Heart left ventricle (tissue), 16 donors: Measurements from ENCODE around the gene PMF1. TPM values are rescaled to one million over a fixed set of nuclear protein-coding genes. Genes with fewer than 3 reads are reported as not detected.

Source experiments
- ATAC-seq, 4 donors: fragments of 200-7000 bp; cut with Tn5 transposase; one replicate each; pipeline ENCODE4 v1.9.1; 2020 to 2022; ENCODE audit warnings: moderate library complexity in 4 of 4, mild to moderate bottlenecking in 3 of 4, moderate number of reproducible peaks in 1 of 4
- DNase-seq, 5 donors: peaks; one replicate each; pipeline ENCODE4 v3.0.0-alpha.2; 2020
- H3K27ac ChIP-seq, 12 donors: fragments of 200-600 bp; sonication (generic) in 4 of 12; one replicate each; pipeline versions ENCODE4 v1.5.0 to v1.8.0; 2016 to 2022; ENCODE audit warnings: mild to moderate bottlenecking in 2 of 12
- H3K27me3 ChIP-seq, 9 donors: fragments of 200-600 bp; sonication (generic) in 2 of 9; one replicate each; pipeline versions ENCODE4 v1.5.1 to v1.8.0; 2016 to 2022; ENCODE audit warnings: mild to moderate bottlenecking in 3 of 9
- H3K36me3 ChIP-seq, 9 donors: fragments of 200-600 bp; sonication (generic) in 2 of 9; one replicate each; pipeline versions ENCODE4 v1.5.0 to v1.8.0; 2018 to 2022; ENCODE audit warnings: mild to moderate bottlenecking in 2 of 9
- H3K4me1 ChIP-seq, 12 donors: fragments of 200-600 bp; sonication (generic) in 4 of 12; one replicate each; pipeline versions ENCODE4 v1.5.0 to v1.8.0; 2016 to 2022; ENCODE audit warnings: mild to moderate bottlenecking in 3 of 12
- H3K4me3 ChIP-seq, 12 donors: fragments of 200-600 bp; sonication (generic) in 4 of 12; one replicate each; pipeline versions ENCODE4 v1.5.0 to v1.8.0; 2017 to 2022; ENCODE audit warnings: mild to moderate bottlenecking in 9 of 12, moderate library complexity in 4 of 12
- H3K9me3 ChIP-seq, 12 donors: fragments of 200-600 bp; sonication (generic) in 4 of 12; one replicate each; pipeline versions ENCODE4 v1.5.0 to v1.8.0; 2016 to 2022; ENCODE audit warnings: mild to moderate bottlenecking in 1 of 12
- CTCF ChIP-seq, 12 donors: fragments of 200-600 bp; sonication (generic) in 4 of 12; IDR thresholded peaks; one replicate each; pipeline versions ENCODE4 v1.5.0 to v1.8.0; 2018 to 2022; ENCODE audit warnings: antibody characterized with exemption in 12 of 12, mild to moderate bottlenecking in 5 of 12
- POLR2A ChIP-seq, 2 donors: fragments of 450-650 bp; IDR thresholded peaks; one replicate each; pipeline ENCODE4 v1.6.1; 2017; ENCODE audit warnings: antibody characterized with exemption in 2 of 2, mild to moderate bottlenecking in 2 of 2, moderate library complexity in 2 of 2
- WGBS, 4 donors: extraction: QIAGEN DNeasy Blood & Tissue Kit in 2 of 4; methylation state at CpG; one replicate each; pipeline versions ENCODE4 v1.1.5 to v1.1.7; 2013 to 2018; 5-methylcytosine and 5-hydroxymethylcytosine counted together
- intact Hi-C, 10 donors: fragments of 100-400 bp; cut with DNase I; formaldehyde crosslinking; loops; one replicate each; pipeline versions ENCODE4 v1.11.1 to v1.14.2; 2022
- polyA plus RNA-seq, 2 donors: library from polyadenylated mRNA; stranded (reverse); fragments of 200-250 nt; gene quantifications; one replicate each; pipeline ENCODE4 v1.2.3, GENCODE V29; 2013
- total RNA-seq, 9 donors: library from RNA; depleted of rRNA in 2 of 9; stranded (reverse); fragments of >200 nt in 2 of 9; fragmentation: NEBNext Ultra II Directional in 3 of 9; extraction: Animal tissue kit (Norgen Biotek cat#: 25700) in 3 of 9; gene quantifications; one replicate each; pipeline versions ENCODE4 v1.1.0 to v1.2.4, GENCODE V29; 2016 to 2023
- donor health status: ischemic (EF 13 %, LVEDD 7.1; RV severe dilation, severe dysfunction).
- donor health status: healthy with polysubstance abuse.
- donor health status: DM: no; HTN: yes; CAD: no.
- donor health status: DM: no; HTN: no; CAD: no.
- donor health status: ischemic (EF 25% LVEDD 6.9; RV normal size, moderate dysfunction).
- donor health status: ischemic (EF 25% LVEDD 5.7; RV mildly dilated, moderate dysfunction).
- donor health status: healthy.
- donor health status: DM: yes; HTN: yes; CAD: no.
- donor health status: ischemic (EF 35%, LVEDD 5.7; RV mildly dilated, moderate dysfunction).
- donor health status: nonischemic (EF 11% LVEDD 7.7; RV severe dilation, severe dysfunction).
- donor health status: DM: yes; HTN: yes; CAD: no.
- donor health status: PGD.
- donor health status: ischemic (EF 29% LVEDD 5.4; RV normal size, mild dysfunction).
- donor health status: nonischemic (EF 23%, LVEDD 6.1; RV moderate dilation, normal function).

PMF1 gene
- total and polyA plus RNA-seq, 11 donors: 57.8 to 122 (median 68.2) TPM

- ATAC-seq: no peak
- Histone ChIP-seq H3K4me3 (no peak overlapping the region), H3K9me3 (no peaks in the 10 kb centered on the region), H3K36me3 (peaks cover 0 to 100% (median 95%) of the 10 kb centered on the region in 9 donors), H3K27me3 (no peaks in the 10 kb centered on the region), H3K4me1 (no peaks in the 10 kb centered on the region), H3K27ac (no peak overlapping the region)
- 95 to 99% (median 97%) methylated on average over 7 to 8 of the region's 8 CpGs for WGBS, 4 donors
- no peak for TF ChIP-seq CTCF (IDR thresholded peaks at IDR 0.05)
- DNase-seq: no peak
- intact Hi-C loops: loop anchor here in 1 of 10 donors (10.0 kb wide), 1 partner anchor 56 kb away; no protein-coding TSS in a partner anchor
These were observed 46.1 kb downstream of the PMF1 start for GRCh38 chr1:156258859-156259258.

- peaks cover 0 to 100% (median 97%) of the 10 kb centered on the region in 9 donors for H3K36me3 ChIP-seq
- intact Hi-C loops: loop anchor here in 1 of 10 donors (10.0 kb wide), 1 partner anchor 55 kb away; no protein-coding TSS in a partner anchor
These were observed 47.0 kb downstream of the PMF1 start for GRCh38 chr1:156259805-156260204.

GRCh38 chr1:156260896-156261295 lies 48.1 kb downstream of the PMF1 start:
- intact Hi-C loops: no loop called here
- H3K9me3 ChIP-seq: no peaks in the 10 kb centered on the region
- TF ChIP-seq CTCF (IDR thresholded peaks at IDR 0.05) (no peak), POLR2A (IDR thresholded peaks at IDR 0.05) (no peak)
- peaks cover 0 to 100% (median 96%) of the 10 kb centered on the region in 9 donors for H3K36me3 ChIP-seq
- no peak for DNase-seq
- H3K27ac ChIP-seq: no peak overlapping the region
- no peaks in the 10 kb centered on the region for H3K4me1 ChIP-seq
- no peak for ATAC-seq
- H3K4me3 ChIP-seq: no peak overlapping the region
- H3K27me3 ChIP-seq: no peaks in the 10 kb centered on the region
- WGBS, 4 donors: 78 to 100% (median 90%) methylated on average over 2 of the region's 2 CpGs

More at GRCh38 chr1:156259805-156260204, 47.0 kb downstream of the PMF1 start:
- no peak for ATAC-seq
- no peaks in the 10 kb centered on the region for H3K27me3 ChIP-seq
- WGBS, 4 donors: 58 to 69% (median 66%) methylated on average over 3 of the region's 3 CpGs
- TF ChIP-seq CTCF (IDR thresholded peaks at IDR 0.05) (no peak), POLR2A (IDR thresholded peaks at IDR 0.05) (no peak)
- no peak for DNase-seq
- no peaks in the 10 kb centered on the region for H3K4me1 ChIP-seq
- H3K27ac ChIP-seq: no peak overlapping the region
- no peak overlapping the region for H3K4me3 ChIP-seq
- no peaks in the 10 kb centered on the region for H3K9me3 ChIP-seq

- Histone ChIP-seq H3K4me1 (no peaks in the 10 kb centered on the region), H3K36me3 (peaks cover 2 to 100% (median 96%) of the 10 kb centered on the region in 9 donors), H3K27ac (no peak overlapping the region), H3K4me3 (no peak overlapping the region), H3K27me3 (no peaks in the 10 kb centered on the region), H3K9me3 (no peaks in the 10 kb centered on the region)
- TF ChIP-seq CTCF (IDR thresholded peaks at IDR 0.05): no peak
- TF ChIP-seq POLR2A (IDR thresholded peaks at IDR 0.05): no peak
- 80 to 87% (median 84%) methylated on average over 9 of the region's 9 CpGs for WGBS, 4 donors
- peak in 2 of 4 donors; percentile 21 to 29 for ATAC-seq
- DNase-seq: no peak
- intact Hi-C loops: no loop called here
These were observed 49.9 kb downstream of the PMF1 start for GRCh38 chr1:156262461-156263287.
